ENCODE results near the gene DGCR2. TPM values are rescaled to one million over a fixed set of nuclear protein-coding genes. Genes with fewer than 3 reads are reported as not detected.

The DGCR2 gene
- total and polyA plus RNA-seq, 2 donors (not counting 1 experiment from before 2014, with no cell fraction given): 34.3 to 39.5 TPM

GRCh38 chr22:19113429-19113828, 8.8 kb downstream of the DGCR2 start:
- Histone ChIP-seq H3K4me3 (replicated peaks in 1 of 4; ENCODE audit: control extremely low read depth in 1 of 4, insufficient read depth in 1 of 4, low read depth in 3 of 4, low read length in 4 of 4) (no peak overlapping the region), H3K27me3 (ENCODE audit: control insufficient read depth, insufficient read depth, low read length) (no peaks in the 10 kb centered on the region), H3K9ac (ENCODE audit: insufficient read depth, low read length) (no peak overlapping the region), H3K36me3 (ENCODE audit: control insufficient read depth, insufficient read depth, low read length) (no peaks in the 10 kb centered on the region), H2AFZ (ENCODE audit: low read length) (no peak overlapping the region), H3K27ac (ENCODE audit: insufficient read depth, low read length) (no peak overlapping the region), H3K4me1 (ENCODE audit: control insufficient read depth, extremely low read depth, insufficient read depth, low read length) (no peaks in the 10 kb centered on the region), H3K79me2 (ENCODE audit: control insufficient read depth, insufficient read depth, low read length) (peaks cover 64% of the 10 kb centered on the region), H3K4me2 (ENCODE audit: extremely low read depth, insufficient read depth, low read length) (no peak overlapping the region), H4K20me1 (ENCODE audit: control insufficient read depth, extremely low read depth, insufficient read depth, low read length) (peaks cover 2% of the 10 kb centered on the region), H3K9me3 (ENCODE audit: control insufficient read depth, insufficient read depth, low read depth, low read length) (no peaks in the 10 kb centered on the region)
- no peak for TF ChIP-seq CTCF (conservative IDR thresholded peaks at IDR 0.05 in 1 of 2, IDR thresholded peaks at IDR 0.05 in 1 of 2; ENCODE audit: low read depth in 1 of 2, low read length in 2 of 2)
- TF ChIP-seq EZH2 (IDR thresholded peaks at IDR 0.05; ENCODE audit: low read length, missing control alignments): no peak
- DNase-seq (ENCODE audit: low read depth in 2 of 2): no peak

- Histone ChIP-seq H3K9me3 (ENCODE audit: control insufficient read depth, insufficient read depth, low read depth, low read length) (no peaks in the 10 kb centered on the region), H3K36me3 (ENCODE audit: control insufficient read depth, insufficient read depth, low read length) (no peaks in the 10 kb centered on the region), H3K27ac (ENCODE audit: insufficient read depth, low read length) (no peak overlapping the region), H2AFZ (ENCODE audit: low read length) (no peak overlapping the region), H3K9ac (ENCODE audit: insufficient read depth, low read length) (no peak overlapping the region), H3K4me3 (replicated peaks in 1 of 4; ENCODE audit: control extremely low read depth in 1 of 4, insufficient read depth in 1 of 4, low read depth in 3 of 4, low read length in 4 of 4) (no peak overlapping the region), H3K4me2 (ENCODE audit: extremely low read depth, insufficient read depth, low read length) (no peak overlapping the region), H3K79me2 (ENCODE audit: control insufficient read depth, insufficient read depth, low read length) (peaks cover 63% of the 10 kb centered on the region), H3K4me1 (ENCODE audit: control insufficient read depth, extremely low read depth, insufficient read depth, low read length) (no peaks in the 10 kb centered on the region), H3K27me3 (ENCODE audit: control insufficient read depth, insufficient read depth, low read length) (no peaks in the 10 kb centered on the region), H4K20me1 (ENCODE audit: control insufficient read depth, extremely low read depth, insufficient read depth, low read length) (peaks cover 4% of the 10 kb centered on the region)
- no peak for TF ChIP-seq EZH2 (IDR thresholded peaks at IDR 0.05; ENCODE audit: low read length, missing control alignments)
- no peak for TF ChIP-seq CTCF (conservative IDR thresholded peaks at IDR 0.05 in 1 of 2, IDR thresholded peaks at IDR 0.05 in 1 of 2; ENCODE audit: low read depth in 1 of 2, low read length in 2 of 2)
- no peak for DNase-seq (ENCODE audit: low read depth in 2 of 2)
These were observed 10.6 kb downstream of the DGCR2 start for GRCh38 chr22:19111584-19111983.

GRCh38 chr22:19111140-19111539, 11.1 kb downstream of the DGCR2 start:
- no peak overlapping the region for H3K27ac ChIP-seq (ENCODE audit: insufficient read depth, low read length)
- TF ChIP-seq CTCF (conservative IDR thresholded peaks at IDR 0.05 in 1 of 2, IDR thresholded peaks at IDR 0.05 in 1 of 2; ENCODE audit: low read depth in 1 of 2, low read length in 2 of 2) (no peak), EZH2 (IDR thresholded peaks at IDR 0.05; ENCODE audit: low read length, missing control alignments) (no peak)
- H3K27me3 ChIP-seq (ENCODE audit: control insufficient read depth, insufficient read depth, low read length): no peaks in the 10 kb centered on the region
- H3K79me2 ChIP-seq (ENCODE audit: control insufficient read depth, insufficient read depth, low read length): peaks cover 63% of the 10 kb centered on the region
- H4K20me1 ChIP-seq (ENCODE audit: control insufficient read depth, extremely low read depth, insufficient read depth, low read length): peaks cover 4% of the 10 kb centered on the region
- H3K36me3 ChIP-seq (ENCODE audit: control insufficient read depth, insufficient read depth, low read length): no peaks in the 10 kb centered on the region
- H3K4me1 ChIP-seq (ENCODE audit: control insufficient read depth, extremely low read depth, insufficient read depth, low read length): no peaks in the 10 kb centered on the region
- H3K4me3 ChIP-seq (replicated peaks in 1 of 4; ENCODE audit: control extremely low read depth in 1 of 4, insufficient read depth in 1 of 4, low read depth in 3 of 4, low read length in 4 of 4): no peak overlapping the region
- no peak overlapping the region for H3K9ac ChIP-seq (ENCODE audit: insufficient read depth, low read length)
- H2AFZ ChIP-seq (ENCODE audit: low read length): no peak overlapping the region
- no peak for DNase-seq (ENCODE audit: low read depth in 2 of 2)
- no peaks in the 10 kb centered on the region for H3K9me3 ChIP-seq (ENCODE audit: control insufficient read depth, insufficient read depth, low read depth, low read length)
- H3K4me2 ChIP-seq (ENCODE audit: extremely low read depth, insufficient read depth, low read length): no peak overlapping the region
